Activated CD8-positive, alpha-beta memory T cell treated with anti-CD3 and anti-CD28 coated beads for 4 hours (primary cell): ENCODE data around the gene VPS37D.
"Not testable (repeated sequence)": the region's sequence is repeated elsewhere in the genome, so short reads cannot be mapped to it uniquely, and the experiment has no call there.

Experiments
- DNase-seq, 2 donors: peaks; one replicate each; pipeline ENCODE4 v3.0.0-alpha.2; 2020; ENCODE audit warnings: low read depth in 2 of 2

Gene VPS37D

DNA sequence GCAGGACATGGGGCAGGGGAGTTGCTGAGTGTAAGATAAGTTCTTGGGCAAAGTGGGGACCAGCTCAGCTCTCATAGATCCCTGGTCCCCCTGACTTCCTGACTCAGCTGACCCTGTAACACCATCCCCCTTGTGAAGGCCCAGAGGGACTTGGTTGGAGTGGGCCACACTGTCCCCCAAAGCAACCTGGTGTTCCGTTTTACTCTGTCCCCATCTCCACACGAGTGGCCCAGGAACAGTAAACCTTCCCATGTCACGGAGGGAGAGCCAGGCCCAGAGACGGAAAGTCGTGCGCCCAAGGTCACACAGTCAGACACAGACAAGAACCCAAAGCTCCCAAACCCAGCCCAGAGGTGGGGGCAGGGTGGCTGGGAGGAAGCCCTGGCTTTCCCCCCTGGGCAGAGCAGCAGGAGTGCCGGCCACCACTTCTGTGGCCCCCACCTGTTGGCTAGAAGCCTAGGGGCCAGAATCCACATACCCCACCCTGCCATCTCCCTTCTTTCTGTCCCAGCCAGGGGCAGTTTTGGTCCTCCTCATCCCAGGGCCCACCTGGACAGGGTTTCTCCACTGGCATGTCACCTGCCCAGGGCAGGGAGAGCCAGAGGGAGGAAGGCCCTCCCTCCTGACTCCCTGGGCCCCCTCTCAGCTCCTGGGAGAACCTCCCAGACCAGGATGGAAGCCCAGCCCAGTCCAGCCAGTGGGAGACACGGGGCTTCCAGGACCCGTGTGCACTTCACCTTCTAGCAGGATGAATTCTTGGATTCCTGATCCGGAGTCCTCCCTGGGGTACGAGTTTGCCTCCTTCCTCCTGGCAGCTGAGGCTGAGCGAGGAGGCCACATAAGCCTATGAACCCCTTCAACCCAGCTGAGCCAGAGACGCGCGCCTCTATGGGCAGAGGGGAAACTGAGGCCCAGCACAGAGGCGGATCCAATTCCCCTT is 20.6 kb upstream of the VPS37D start:
- DNase-seq: no peak

DNA sequence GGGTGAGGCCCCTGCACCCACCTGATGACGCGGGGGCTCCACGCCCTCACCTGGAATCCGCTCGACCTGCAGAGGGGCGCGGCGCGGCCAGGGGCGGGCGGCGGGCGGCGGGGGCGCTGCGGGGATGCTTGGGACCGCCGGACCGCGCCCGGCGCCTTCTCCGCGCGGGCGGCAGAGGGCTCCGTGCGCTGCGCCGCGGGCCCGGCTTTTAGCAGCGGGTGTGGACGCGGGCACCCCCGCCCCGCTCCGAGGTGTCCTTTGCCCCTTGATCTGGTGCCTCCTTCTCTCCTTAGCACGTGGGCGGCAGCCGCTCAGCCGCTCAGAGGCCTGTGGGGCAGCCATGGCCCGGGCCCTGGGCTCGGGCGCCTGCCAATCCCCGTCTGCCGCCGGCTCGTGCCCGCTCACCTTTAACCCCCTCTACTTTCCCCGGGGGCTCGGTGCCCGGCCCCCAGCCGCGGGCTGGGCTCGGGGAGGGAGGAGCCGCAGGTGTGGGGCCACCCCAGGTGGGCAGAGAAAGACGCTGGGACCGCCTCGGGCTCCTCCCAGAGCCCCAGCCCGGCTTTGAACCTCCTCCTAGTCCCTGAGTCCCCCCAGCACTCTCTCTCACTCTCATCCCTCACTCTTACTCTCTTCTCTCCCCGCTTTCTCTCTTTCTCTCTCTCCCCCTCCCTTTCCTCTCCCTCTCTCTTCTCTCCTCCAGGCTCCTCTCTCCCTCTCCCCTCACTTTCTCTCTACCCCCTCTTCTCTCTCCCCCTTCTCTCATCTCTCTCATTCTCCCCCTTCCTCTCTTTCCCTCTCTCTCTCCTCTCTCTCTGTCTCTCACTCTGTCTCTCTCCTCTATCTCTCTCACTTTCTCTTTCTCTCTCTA is 19.7 kb upstream of the VPS37D start:
- no peak for DNase-seq

DNA sequence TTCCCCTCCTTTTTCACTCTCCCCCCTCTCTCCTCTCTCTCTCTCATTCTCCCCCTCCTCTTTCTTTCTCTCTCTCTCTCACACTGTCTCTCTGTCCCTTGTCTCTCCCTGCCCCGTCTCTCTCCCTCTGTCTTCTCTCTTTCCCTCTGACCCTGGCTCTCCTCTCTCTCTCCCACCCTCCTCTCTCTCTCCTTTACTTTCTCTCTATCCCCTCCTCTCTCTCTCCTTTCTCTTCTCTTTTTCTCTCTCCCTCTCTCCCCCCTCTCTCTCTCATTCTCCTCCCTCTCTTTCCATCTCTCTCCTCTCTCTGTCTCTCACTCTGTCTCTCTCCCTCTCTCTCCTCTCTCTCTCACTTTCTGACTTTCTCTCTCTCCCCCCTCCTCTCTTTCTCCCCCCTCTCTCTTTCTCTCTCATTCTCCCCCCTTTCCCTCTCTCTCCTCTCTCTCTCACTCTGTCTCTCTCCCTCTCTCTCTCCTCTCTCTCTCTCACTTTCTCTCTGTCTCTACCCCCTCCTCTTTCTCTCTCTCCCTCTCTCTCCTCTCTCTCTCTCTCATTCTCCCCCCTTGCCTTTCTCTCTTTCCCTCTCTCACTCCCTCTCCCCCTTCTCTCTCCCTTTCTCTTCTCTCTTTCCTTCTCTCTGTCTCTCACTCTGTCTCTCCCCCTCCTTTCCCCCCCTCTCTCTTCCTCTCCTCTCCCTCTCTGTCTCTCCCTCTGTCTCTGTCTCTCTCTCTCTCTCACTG is 18.9 kb upstream of the VPS37D start:
- no peak for DNase-seq

DNA sequence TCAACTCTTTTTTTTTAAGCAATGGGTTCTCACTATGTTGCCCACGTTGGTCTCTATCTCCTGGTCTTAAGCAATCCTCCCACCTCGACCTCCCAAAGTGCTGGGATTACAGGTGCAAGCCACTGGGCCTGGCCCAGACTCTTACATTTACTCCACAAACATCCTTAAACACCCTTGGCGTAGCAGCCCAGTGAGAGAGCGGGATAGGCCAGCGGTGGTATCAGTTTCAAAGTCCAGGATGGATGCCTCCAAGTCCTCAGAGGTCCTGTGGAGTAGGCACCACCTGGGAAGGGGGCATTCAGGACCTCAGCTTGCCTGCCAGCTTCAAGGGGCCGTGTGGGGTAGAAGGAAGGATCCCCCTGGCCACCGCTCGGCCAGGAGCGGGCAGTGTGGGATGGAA is 18.1 kb upstream of the VPS37D start:
- no peak for DNase-seq

- no peak for DNase-seq
These were observed 17.1 kb upstream of the VPS37D start for GRCh38 chr7:73650524-73650923.

- no peak for DNase-seq
These were observed 15.1 kb upstream of the VPS37D start for GRCh38 chr7:73652541-73652949.

- DNase-seq: not testable (repeated sequence)
These were observed 12.3 kb upstream of the VPS37D start for GRCh38 chr7:73655309-73655708.

GRCh38 chr7:73659983-73660382 is 7.6 kb upstream of the VPS37D start:
- DNase-seq: no peak

DNA sequence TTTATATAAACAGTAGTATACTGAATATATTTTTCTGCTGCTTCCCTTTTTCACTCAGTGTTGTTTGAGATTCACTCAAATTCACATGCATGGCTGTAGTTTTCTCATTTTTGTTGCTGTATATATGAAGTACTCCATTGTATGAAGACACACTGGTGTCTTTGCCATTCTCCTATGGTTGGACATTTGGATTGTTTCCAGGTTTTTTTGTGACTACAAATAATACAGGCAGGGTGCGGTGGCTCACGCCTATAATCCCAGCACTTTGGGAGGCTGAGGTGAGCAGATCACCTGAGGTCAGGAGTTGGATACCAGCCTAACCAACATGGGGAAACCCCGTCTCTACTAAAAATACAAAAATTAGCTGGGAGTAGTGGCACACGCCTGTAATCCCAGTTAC is 7.0 kb upstream of the VPS37D start:
- DNase-seq: not testable (repeated sequence)

DNA sequence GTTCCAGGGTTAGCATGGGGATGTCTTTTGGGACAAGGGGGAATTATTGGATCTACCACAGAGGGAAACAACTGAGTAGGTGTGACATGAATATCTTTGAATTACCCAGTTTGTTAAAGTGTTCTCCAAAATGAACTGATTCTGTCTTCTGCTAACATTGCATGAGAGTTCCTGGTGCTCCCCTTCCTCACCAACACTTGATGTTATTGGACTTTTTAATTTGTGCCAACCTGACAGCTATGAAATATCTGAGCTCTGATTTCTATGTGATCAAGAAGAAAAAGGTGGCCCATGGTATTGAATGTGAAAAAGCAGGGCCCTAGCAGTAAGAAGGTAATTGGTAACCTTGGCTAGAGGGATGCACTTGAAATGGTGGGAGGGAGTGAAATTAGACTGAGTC is 4.6 kb upstream of the VPS37D start:
- no peak for DNase-seq

GRCh38 chr7:73668103-73668885 is 663 bp downstream of the VPS37D start:
- DNase-seq: no peak

- DNase-seq: no peak
These were observed 1.2 kb downstream of the VPS37D start for GRCh38 chr7:73668886-73669230.

- no peak for DNase-seq
These were observed 1.7 kb downstream of the VPS37D start for GRCh38 chr7:73669288-73669701.

DNA sequence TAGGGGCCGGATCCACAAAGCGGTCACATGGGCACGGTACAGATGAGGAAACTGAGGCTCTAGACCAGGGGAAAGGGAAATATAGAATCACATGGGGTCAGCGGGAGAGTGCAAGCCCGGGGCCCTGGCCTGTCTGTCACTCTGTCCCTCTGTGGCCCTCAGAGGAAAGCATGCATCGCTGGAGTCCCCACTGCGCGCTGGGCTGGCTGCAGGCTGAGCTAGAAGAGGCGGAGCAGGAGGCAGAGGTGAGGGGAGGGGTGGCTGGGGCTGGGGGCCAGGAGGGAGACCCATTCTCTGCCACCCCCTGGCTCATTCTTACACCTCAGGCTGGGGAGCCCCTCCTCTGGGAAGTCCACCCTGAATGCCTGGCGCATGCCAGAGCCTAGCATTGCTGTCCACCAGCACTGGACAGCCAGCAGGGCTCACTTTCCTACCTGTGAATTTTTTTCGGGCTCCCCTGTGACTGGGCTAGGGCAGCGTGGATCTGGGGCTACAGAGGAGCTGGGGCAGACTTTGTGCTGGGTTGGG is 2.3 kb downstream of the VPS37D start:
- no peak for DNase-seq

- no peak for DNase-seq
These were observed 3.7 kb downstream of the VPS37D start for GRCh38 chr7:73671322-73671661.

DNA sequence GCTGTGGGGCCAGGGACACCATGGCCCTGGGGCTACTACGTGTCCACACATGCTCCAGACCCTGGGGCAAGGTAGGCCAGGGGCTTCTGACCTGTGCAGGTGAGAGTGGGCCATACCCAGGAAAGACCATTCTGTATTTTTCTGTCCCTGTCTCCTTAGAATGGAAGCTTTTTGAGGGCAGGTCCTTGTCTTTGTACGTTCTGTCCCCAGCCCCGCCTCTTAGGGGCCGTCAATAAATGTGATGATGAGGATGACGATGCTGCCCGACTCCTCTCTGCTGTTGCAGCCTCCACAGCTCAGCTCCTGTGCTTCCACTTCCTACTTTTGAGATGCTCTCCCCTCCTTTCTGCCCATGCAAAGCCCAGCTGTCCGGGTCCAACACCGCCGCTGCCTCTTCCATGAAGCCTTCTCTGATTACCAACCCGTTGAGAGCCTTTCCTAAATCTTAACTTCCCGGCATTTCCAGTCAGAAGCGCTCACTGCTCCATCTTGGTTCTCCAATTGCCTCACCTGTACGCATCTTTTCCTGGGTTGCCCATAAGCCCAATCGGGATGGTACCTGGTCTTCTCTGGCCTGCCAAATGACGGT is 4.3 kb downstream of the VPS37D start:
- DNase-seq: no peak

GRCh38 chr7:73674468-73675124 is 7.0 kb downstream of the VPS37D start:
- DNase-seq: no peak

GRCh38 chr7:73676062-73676461 is 8.4 kb downstream of the VPS37D start:
- DNase-seq: not testable (repeated sequence)

- DNase-seq: no peak
These were observed 11.2 kb downstream of the VPS37D start for GRCh38 chr7:73678862-73679261.

GRCh38 chr7:73679709-73680108 is 12.1 kb downstream of the VPS37D start:
- DNase-seq: no peak
